ENCODE results near the gene LRCOL1.

The LRCOL1 gene

GRCh38 chr12:132617135-132617701 is 6.8 kb upstream of the LRCOL1 start:
- no peak overlapping the region for H3K4me3 ChIP-seq
- no peak overlapping the region for H3K27ac ChIP-seq
- no peak for DNase-seq (ENCODE audit: low spot score)
- TF ChIP-seq, protein P1, sequence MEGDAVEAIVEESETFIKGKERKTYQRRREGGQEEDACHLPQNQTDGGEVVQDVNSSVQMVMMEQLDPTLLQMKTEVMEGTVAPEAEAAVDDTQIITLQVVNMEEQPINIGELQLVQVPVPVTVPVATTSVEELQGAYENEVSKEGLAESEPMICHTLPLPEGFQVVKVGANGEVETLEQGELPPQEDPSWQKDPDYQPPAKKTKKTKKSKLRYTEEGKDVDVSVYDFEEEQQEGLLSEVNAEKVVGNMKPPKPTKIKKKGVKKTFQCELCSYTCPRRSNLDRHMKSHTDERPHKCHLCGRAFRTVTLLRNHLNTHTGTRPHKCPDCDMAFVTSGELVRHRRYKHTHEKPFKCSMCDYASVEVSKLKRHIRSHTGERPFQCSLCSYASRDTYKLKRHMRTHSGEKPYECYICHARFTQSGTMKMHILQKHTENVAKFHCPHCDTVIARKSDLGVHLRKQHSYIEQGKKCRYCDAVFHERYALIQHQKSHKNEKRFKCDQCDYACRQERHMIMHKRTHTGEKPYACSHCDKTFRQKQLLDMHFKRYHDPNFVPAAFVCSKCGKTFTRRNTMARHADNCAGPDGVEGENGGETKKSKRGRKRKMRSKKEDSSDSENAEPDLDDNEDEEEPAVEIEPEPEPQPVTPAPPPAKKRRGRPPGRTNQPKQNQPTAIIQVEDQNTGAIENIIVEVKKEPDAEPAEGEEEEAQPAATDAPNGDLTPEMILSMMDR (IDR thresholded peaks at IDR 0.05): no peak

DNA sequence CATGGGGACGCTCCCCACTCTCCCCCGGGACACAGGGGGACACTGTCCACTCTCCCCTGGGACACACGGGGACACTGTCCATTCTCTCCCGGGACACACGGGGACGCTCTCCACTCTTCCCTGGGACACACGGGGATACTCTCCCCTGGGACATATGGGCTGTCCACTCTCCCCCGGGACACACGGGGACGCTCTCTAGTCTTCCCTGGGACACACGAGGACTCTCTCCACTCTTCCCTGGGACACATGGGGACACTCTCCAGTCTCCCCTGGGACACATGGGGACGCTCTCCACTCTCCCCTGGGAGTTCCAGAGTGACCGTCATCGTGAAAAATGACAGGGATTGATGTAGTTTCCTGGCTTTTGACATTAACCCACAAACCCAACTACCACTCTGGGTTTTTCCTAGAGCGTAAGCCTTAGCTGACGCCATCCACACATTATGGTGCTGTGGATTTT is 5.2 kb upstream of the LRCOL1 start:
- DNase-seq (ENCODE audit: low spot score): peak; percentile 62
- TF ChIP-seq, protein P1 (IDR thresholded peaks at IDR 0.05): no peak
- H3K27ac ChIP-seq: no peak overlapping the region
- H3K4me3 ChIP-seq: no peak overlapping the region

DNA sequence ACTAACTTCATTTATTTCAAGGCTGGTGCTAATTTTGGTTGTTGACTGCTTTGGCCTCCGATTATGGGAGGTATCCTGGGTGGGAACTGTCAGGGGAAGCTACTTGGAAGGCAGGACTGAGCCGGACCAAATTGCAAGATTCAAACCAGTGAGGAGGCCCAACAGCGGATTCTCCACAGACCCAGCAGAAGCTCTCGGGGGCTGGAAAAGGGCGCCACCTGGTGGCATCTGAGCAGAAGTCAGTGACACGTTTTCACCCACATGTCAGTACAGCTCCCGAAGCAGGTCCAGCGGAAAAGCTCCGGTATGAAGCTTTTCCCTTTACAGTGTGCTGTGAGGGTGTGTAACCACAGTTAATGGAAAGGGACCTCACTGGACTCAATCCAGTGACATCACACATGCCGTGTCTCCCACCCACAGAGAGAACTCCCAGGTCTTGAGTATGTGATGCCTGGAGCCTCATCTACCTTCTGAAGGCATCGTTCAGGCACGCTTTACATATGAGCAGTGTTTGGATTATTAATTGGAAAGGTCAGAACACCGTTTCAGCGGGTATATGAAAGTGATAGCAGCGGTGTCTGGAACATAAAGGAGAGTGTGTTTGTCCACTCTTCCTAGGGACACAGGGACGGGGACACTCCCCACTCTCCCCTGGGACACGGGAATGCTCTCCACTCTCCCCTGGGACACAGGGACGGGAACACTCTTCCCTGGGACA is 4.6 kb upstream of the LRCOL1 start:
- DNase-seq (ENCODE audit: low spot score): peak; percentile 82
- TF ChIP-seq, protein P1 (IDR thresholded peaks at IDR 0.05): peak; percentile 78
- no peak overlapping the region for H3K27ac ChIP-seq
- H3K4me3 ChIP-seq: no peak overlapping the region

GRCh38 chr12:132614029-132614428 is 3.6 kb upstream of the LRCOL1 start:
- no peak overlapping the region for H3K27ac ChIP-seq
- no peak overlapping the region for H3K4me3 ChIP-seq
- TF ChIP-seq, protein P1 (IDR thresholded peaks at IDR 0.05): no peak
- no peak for DNase-seq (ENCODE audit: low spot score)

GRCh38 chr12:132611620-132612019 is 1.2 kb upstream of the LRCOL1 start:
- DNase-seq (ENCODE audit: low spot score): peak; percentile 49
- Histone ChIP-seq H3K4me3 (no peak overlapping the region), H3K27ac (no peak overlapping the region)
- TF ChIP-seq, protein P1 (IDR thresholded peaks at IDR 0.05): no peak

GRCh38 chr12:132610866-132611602 is 652 bp upstream of the LRCOL1 start:
- TF ChIP-seq, protein P1 (IDR thresholded peaks at IDR 0.05): no peak
- peak; percentile 50 for DNase-seq (ENCODE audit: low spot score)
- Histone ChIP-seq H3K27ac (no peak overlapping the region), H3K4me3 (no peak overlapping the region)
